ENCODE results near the gene OR8H3.
"Not testable (repeated sequence)": the region's sequence is repeated elsewhere in the genome, so short reads cannot be mapped to it uniquely, and the experiment has no call there.

The OR8H3 gene

GRCh38 chr11:56122073-56122472 is at the start of gene OR8H3:
OR8H3 (plus strand) TSS chr11:56122373; CDS start chr11:56122373, 0 bp downstream.
- no peak for DNase-seq

GRCh38 chr11:56089697-56090096 is 32.5 kb upstream of the OR8H3 start:
- DNase-seq: no peak

- DNase-seq: no peak
These were observed 29.2 kb upstream of the OR8H3 start, which contains the start of gene OR8I2 for GRCh38 chr11:56093008-56093407. OR8I2 (plus strand) TSS chr11:56093308; CDS start chr11:56093308, 0 bp downstream.

GRCh38 chr11:56103210-56103737 is 18.9 kb upstream of the OR8H3 start, which contains the start of gene OR8H2:
OR8H2 (plus strand) TSS chr11:56103687; CDS start chr11:56105043, 1,356 bp downstream.
- no peak for DNase-seq

GRCh38 chr11:56140151-56140661 is 18.0 kb downstream of the OR8H3 start, which contains the start of gene OR8J3:
OR8J3 (minus strand) TSS chr11:56140201; CDS start chr11:56137718, 2,483 bp downstream.
- DNase-seq: no peak

GRCh38 chr11:56143681-56144080 is 21.5 kb downstream of the OR8H3 start:
- not testable (repeated sequence) for DNase-seq

GRCh38 chr11:56151376-56151775 is 29.2 kb downstream of the OR8H3 start:
- DNase-seq: no peak

- no peak for DNase-seq
These were observed 30.2 kb downstream of the OR8H3 start for GRCh38 chr11:56152333-56152732.

GRCh38 chr11:56160217-56160616 is 38.0 kb downstream of the OR8H3 start, which contains the start of gene OR8K5:
OR8K5 (minus strand) TSS chr11:56160317; CDS start chr11:56160317, 0 bp downstream.
- DNase-seq: no peak

- no peak for DNase-seq
These were observed 41.6 kb downstream of the OR8H3 start for GRCh38 chr11:56163804-56164203.

- no peak for DNase-seq
These were observed 50.2 kb downstream of the OR8H3 start for GRCh38 chr11:56172256-56172830.
